HEK293 (cell line): ENCODE measurements around the gene MALRD1.

ENCODE experiments used
- CTCF ChIA-PET: fragments of 350-600 bp; formaldehyde crosslinking; extraction: SDS; loops from one replicate; lab custom pipeline; 2021; ENCODE audit warnings: antibody characterized with exemption; lab: Yijun Ruan, JAX
- POLR2A ChIA-PET: fragments of 300-600 bp; formaldehyde crosslinking; extraction: SDS; loops from one replicate; lab custom pipeline; 2020; ENCODE audit warnings: antibody characterized with exemption, inconsistent platforms; lab: Yijun Ruan, JAX
- H3K27ac ChIP-seq: fragments of 200-500 bp; sonication (Bioruptor generic); 2 replicates; pipeline ENCODE4 v1.5.1; 2014; ENCODE audit warnings: low read depth, low read length, control low read depth, inconsistent platforms; ENCODE audit errors: extremely low read depth
- H3K36me3 ChIP-seq, 2 experiments: fragments of 200-500 bp in 1 of 2; sonication (Bioruptor generic) in 1 of 2; 1 replicate in 1 of 2; 2 replicates in 1 of 2; pipeline ENCODE4 v1.5.1; 2014 to 2017; ENCODE audit warnings: inconsistent platforms in 2 of 2, low read length in 2 of 2; ENCODE audit not compliant: control insufficient read depth in 2 of 2, insufficient read depth in 1 of 2
- H3K4me1 ChIP-seq: fragments of 200-500 bp; sonication (Bioruptor generic); 2 replicates; pipeline ENCODE4 v1.5.1; 2014; ENCODE audit warnings: mild to moderate bottlenecking, low read length, inconsistent platforms; ENCODE audit not compliant: control insufficient read depth, insufficient read depth
- H3K4me3 ChIP-seq: 2 replicates; pipeline ENCODE4 v1.5.1; 2011; ENCODE audit warnings: low read depth, mild to moderate bottlenecking, control low read depth, low read length, moderate library complexity
- H3K9me3 ChIP-seq: fragments of 200-500 bp; sonication (Bioruptor generic); 2 replicates; pipeline ENCODE4 v1.5.1; 2014; ENCODE audit warnings: low read depth, low read length, inconsistent platforms; ENCODE audit not compliant: control insufficient read depth, insufficient read depth
- BCL11A ChIP-seq: fragments of 450-650 bp; formaldehyde crosslinking; IDR thresholded peaks from 2 replicates; pipeline ENCODE4 v1.5.1; 2016; ENCODE audit warnings: low read depth, missing biosample characterization, missing genetic modification characterization
- BCL11B ChIP-seq: fragments of 450-650 bp; formaldehyde crosslinking; IDR thresholded peaks from 2 replicates; pipeline ENCODE4 v1.5.1; 2016; ENCODE audit warnings: low read depth, missing biosample characterization, missing genetic modification characterization
- GLIS1 ChIP-seq: fragments of 450-650 bp; formaldehyde crosslinking; IDR thresholded peaks from 2 replicates; pipeline ENCODE4 v1.5.1; 2016; ENCODE audit warnings: missing biosample characterization, missing genetic modification characterization
- HOXA7 ChIP-seq: sonication (generic); formaldehyde crosslinking; IDR thresholded peaks from 2 replicates; pipeline ENCODE4 v1.8.1; 2022; ENCODE audit warnings: missing genetic modification reagents, borderline replicate concordance
- PATZ1 ChIP-seq: fragments of 450-650 bp; formaldehyde crosslinking; IDR thresholded peaks from 2 replicates; pipeline ENCODE4 v1.5.1; 2016; ENCODE audit warnings: missing biosample characterization, missing genetic modification characterization
- ZBTB11 ChIP-seq: fragments of 450-650 bp; formaldehyde crosslinking; conservative IDR thresholded peaks from 2 replicates; pipeline ENCODE4 v1.5.1; 2016; ENCODE audit warnings: low read depth, missing biosample characterization, missing genetic modification characterization
- ZNF133 ChIP-seq: fragments of 450-650 bp; formaldehyde crosslinking; IDR thresholded peaks from 2 replicates; pipeline ENCODE4 v1.5.1; 2016; ENCODE audit warnings: missing biosample characterization, missing genetic modification characterization
- ZNF214 ChIP-seq: fragments of 450-650 bp; formaldehyde crosslinking; IDR thresholded peaks from 2 replicates; pipeline ENCODE4 v1.5.1; 2017; ENCODE audit warnings: missing biosample characterization, mild to moderate bottlenecking, missing genetic modification characterization, borderline replicate concordance
- ZNF280D ChIP-seq: fragments of 450-650 bp; formaldehyde crosslinking; IDR thresholded peaks from 2 replicates; pipeline ENCODE4 v1.5.1; 2016; ENCODE audit warnings: missing biosample characterization, missing genetic modification characterization
- ZNF521 ChIP-seq: fragments of 450-650 bp; formaldehyde crosslinking; IDR thresholded peaks from 2 replicates; pipeline ENCODE4 v1.5.1; 2017; ENCODE audit warnings: missing biosample characterization, mild to moderate bottlenecking, missing genetic modification characterization
- ZNF529 ChIP-seq: fragments of 450-650 bp; formaldehyde crosslinking; IDR thresholded peaks from 2 replicates; pipeline ENCODE4 v1.5.1; 2017; ENCODE audit warnings: missing genetic modification characterization, missing biosample characterization; ENCODE audit not compliant: insufficient replicate concordance
- ZNF560 ChIP-seq: fragments of 450-650 bp; formaldehyde crosslinking; IDR thresholded peaks from 2 replicates; pipeline ENCODE4 v1.5.1; 2017; ENCODE audit warnings: missing biosample characterization, missing genetic modification characterization, borderline replicate concordance
- ZNF571 ChIP-seq: fragments of 450-650 bp; formaldehyde crosslinking; IDR thresholded peaks from 2 replicates; pipeline ENCODE4 v1.5.0; 2017; ENCODE audit warnings: missing biosample characterization, missing genetic modification characterization
- ZNF596 ChIP-seq: fragments of 450-650 bp; IDR thresholded peaks from 2 replicates; pipeline ENCODE4 v1.5.0; 2018; ENCODE audit warnings: missing biosample characterization, mild to moderate bottlenecking, missing genetic modification characterization, moderate library complexity
- ZNF660 ChIP-seq: fragments of 450-650 bp; IDR thresholded peaks from 2 replicates; pipeline ENCODE4 v1.5.1; 2018; ENCODE audit warnings: missing biosample characterization, mild to moderate bottlenecking, missing genetic modification characterization
- ZNF664 ChIP-seq: fragments of 450-650 bp; formaldehyde crosslinking; IDR thresholded peaks from 2 replicates; pipeline ENCODE4 v1.5.1; 2016; ENCODE audit warnings: missing biosample characterization, missing genetic modification characterization
- ZNF843 ChIP-seq: fragments of 450-650 bp; formaldehyde crosslinking; IDR thresholded peaks from 2 replicates; pipeline ENCODE4 v1.5.1; 2016; ENCODE audit warnings: missing biosample characterization, missing genetic modification characterization
- TF ChIP-seq, protein P1 (sequence below): fragments of 450-650 bp; formaldehyde crosslinking; IDR thresholded peaks from 2 replicates; pipeline ENCODE4 v1.5.1; 2016; ENCODE audit warnings: missing biosample characterization, missing genetic modification characterization
- TF ChIP-seq, protein P2 (sequence below): fragments of 450-650 bp; formaldehyde crosslinking; IDR thresholded peaks from 2 replicates; pipeline ENCODE4 v1.5.1; 2016; ENCODE audit warnings: missing biosample characterization, missing genetic modification characterization, low read depth
- TF ChIP-seq, protein P3 (sequence below): IDR thresholded peaks from 2 replicates; pipeline ENCODE4 v1.6.1; 2011; ENCODE audit warnings: mild to moderate bottlenecking, low read depth, low read length, borderline replicate concordance

MALRD1 gene

DNA sequence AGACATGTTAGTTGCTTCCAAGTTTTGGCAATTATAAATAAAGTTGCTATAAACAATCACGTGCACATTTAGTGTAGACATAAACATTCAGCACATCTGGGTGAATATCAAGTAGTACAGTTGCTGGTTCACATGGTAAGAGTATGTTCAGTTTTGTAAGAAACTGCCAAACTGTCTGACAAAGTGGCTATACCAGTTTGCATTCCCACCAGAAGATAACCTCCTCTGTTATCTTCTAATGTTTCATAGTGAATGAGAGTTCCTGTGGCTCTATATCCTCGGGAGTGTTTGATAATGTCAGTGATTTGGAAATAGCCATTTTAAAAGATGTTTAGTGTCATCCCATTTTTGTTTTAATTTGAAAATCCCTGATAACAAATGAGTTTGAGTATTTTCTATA is 508.1 kb downstream of the MALRD1 start:
- Histone ChIP-seq H3K9me3 (no peaks in the 10 kb centered on the region; the same call in 1 of the 2 replicates), H3K36me3 (no peaks in the 10 kb centered on the region), H3K4me3 (no peak overlapping the region), H3K4me1 (no peaks in the 10 kb centered on the region), H3K27ac (no peak overlapping the region)
- TF ChIP-seq, protein P1, sequence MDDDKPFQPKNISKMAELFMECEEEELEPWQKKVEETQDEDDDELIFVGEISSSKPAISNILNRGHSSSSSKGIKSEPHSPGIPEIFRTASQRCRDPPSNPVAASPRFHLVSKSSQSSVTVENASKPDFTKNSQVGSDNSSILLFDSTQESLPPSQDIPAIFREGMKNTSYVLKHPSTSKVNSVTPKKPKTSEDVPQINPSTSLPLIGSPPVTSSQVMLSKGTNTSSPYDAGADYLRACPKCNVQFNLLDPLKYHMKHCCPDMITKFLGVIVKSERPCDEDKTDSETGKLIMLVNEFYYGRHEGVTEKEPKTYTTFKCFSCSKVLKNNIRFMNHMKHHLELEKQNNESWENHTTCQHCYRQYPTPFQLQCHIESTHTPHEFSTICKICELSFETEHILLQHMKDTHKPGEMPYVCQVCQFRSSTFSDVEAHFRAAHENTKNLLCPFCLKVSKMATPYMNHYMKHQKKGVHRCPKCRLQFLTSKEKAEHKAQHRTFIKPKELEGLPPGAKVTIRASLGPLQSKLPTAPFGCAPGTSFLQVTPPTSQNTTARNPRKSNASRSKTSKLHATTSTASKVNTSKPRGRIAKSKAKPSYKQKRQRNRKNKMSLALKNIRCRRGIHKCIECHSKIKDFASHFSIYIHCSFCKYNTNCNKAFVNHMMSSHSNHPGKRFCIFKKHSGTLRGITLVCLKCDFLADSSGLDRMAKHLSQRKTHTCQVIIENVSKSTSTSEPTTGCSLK (tag by site-specific recombination): no peak
- TF ChIP-seq GLIS1 (tag by site-specific recombination) (no peak), HOXA7 (no peak), ZNF560 (tag by site-specific recombination) (no peak), ZNF596 (tag by site-specific recombination) (no peak), ZNF571 (no peak), BCL11B (no peak), PATZ1 (no peak), ZNF214 (tag by site-specific recombination) (no peak), ZNF529 (tag by site-specific recombination) (no peak), ZNF664 (tag by site-specific recombination) (no peak), ZBTB11 (tag by site-specific recombination) (no peak), BCL11A (tag by site-specific recombination) (no peak)
- TF ChIP-seq, protein P2, sequence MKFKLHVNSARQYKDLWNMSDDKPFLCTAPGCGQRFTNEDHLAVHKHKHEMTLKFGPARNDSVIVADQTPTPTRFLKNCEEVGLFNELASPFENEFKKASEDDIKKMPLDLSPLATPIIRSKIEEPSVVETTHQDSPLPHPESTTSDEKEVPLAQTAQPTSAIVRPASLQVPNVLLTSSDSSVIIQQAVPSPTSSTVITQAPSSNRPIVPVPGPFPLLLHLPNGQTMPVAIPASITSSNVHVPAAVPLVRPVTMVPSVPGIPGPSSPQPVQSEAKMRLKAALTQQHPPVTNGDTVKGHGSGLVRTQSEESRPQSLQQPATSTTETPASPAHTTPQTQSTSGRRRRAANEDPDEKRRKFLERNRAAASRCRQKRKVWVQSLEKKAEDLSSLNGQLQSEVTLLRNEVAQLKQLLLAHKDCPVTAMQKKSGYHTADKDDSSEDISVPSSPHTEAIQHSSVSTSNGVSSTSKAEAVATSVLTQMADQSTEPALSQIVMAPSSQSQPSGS (tag by site-specific recombination): no peak
- TF ChIP-seq, protein P3, sequence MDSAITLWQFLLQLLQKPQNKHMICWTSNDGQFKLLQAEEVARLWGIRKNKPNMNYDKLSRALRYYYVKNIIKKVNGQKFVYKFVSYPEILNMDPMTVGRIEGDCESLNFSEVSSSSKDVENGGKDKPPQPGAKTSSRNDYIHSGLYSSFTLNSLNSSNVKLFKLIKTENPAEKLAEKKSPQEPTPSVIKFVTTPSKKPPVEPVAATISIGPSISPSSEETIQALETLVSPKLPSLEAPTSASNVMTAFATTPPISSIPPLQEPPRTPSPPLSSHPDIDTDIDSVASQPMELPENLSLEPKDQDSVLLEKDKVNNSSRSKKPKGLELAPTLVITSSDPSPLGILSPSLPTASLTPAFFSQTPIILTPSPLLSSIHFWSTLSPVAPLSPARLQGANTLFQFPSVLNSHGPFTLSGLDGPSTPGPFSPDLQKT: no peak
- POLR2A ChIA-PET: no interaction called here
- CTCF ChIA-PET: no interaction called here

DNA sequence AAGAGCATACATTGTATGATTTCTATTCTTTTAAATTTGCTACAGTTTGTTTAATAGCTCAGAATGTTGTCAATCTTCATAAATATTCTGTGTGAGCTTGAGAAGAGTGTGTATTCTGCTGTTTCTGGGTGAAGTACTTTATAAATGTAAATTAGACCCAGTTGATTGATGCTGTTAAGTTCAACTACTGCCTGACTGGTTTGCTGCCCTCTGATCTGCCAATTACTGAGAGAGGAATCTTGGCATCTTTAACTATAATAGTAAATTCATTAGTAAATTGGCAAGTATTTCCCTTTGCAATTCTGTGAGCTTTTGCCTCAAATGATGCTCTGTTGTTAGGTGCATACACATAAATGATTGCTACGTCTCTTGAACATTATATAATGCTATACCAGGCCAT is 512.6 kb downstream of the MALRD1 start:
- H3K4me3 ChIP-seq: no peak overlapping the region
- H3K9me3 ChIP-seq: no peaks in the 10 kb centered on the region; the same call in 1 of the 2 replicates
- POLR2A ChIA-PET: no interaction called here
- no peak overlapping the region for H3K27ac ChIP-seq
- no peaks in the 10 kb centered on the region for H3K4me1 ChIP-seq
- no peaks in the 10 kb centered on the region for H3K36me3 ChIP-seq
- CTCF ChIA-PET: no interaction called here
- TF ChIP-seq, protein P2 (tag by site-specific recombination): no peak
- TF ChIP-seq ZNF660: no peak
- TF ChIP-seq ZNF521: no peak
- no peak for TF ChIP-seq ZNF280D (tag by site-specific recombination)
- no peak for TF ChIP-seq ZNF843 (tag by site-specific recombination)
- no peak for TF ChIP-seq ZNF133 (tag by site-specific recombination)
